Small intestine (tissue), 7 donors: ENCODE data around the gene DHRS3. TPM values are rescaled to one million over a fixed set of nuclear protein-coding genes. Genes with fewer than 3 reads are reported as not detected.
A peak's percentile ranks its signal among the peaks of the same experiment; 100 is the strongest.

Experiments
- DNase-seq, 2 donors: peaks; one replicate each; pipeline versions ENCODE4 v3.0.0 to v3.0.0-alpha.2; 2013
- FAIRE-seq: peaks from 2 replicates; lab custom pipeline; 2012; peaks lifted over from hg19 to GRCh38; lab: Jason Lieb, UNC
- H3K27ac ChIP-seq, 3 donors: one replicate each; pipeline ENCODE4 v1.5.1; 2013; ENCODE audit warnings: low read length in 2 of 3, mild to moderate bottlenecking in 2 of 3, control low read depth in 1 of 3, inconsistent platforms in 1 of 3, low read depth in 1 of 3, moderate library complexity in 1 of 3
- H3K27me3 ChIP-seq, 3 donors: one replicate each; pipeline ENCODE4 v1.6.1; 2013; ENCODE audit warnings: low read length in 3 of 3, inconsistent platforms in 1 of 3; ENCODE audit not compliant: control insufficient read depth in 3 of 3, insufficient read depth in 3 of 3
- H3K36me3 ChIP-seq, 3 donors: one replicate each; pipeline ENCODE4 v1.6.1; 2013; ENCODE audit warnings: low read length in 3 of 3, inconsistent platforms in 1 of 3, low read depth in 1 of 3, mild to moderate bottlenecking in 1 of 3, moderate library complexity in 1 of 3; ENCODE audit not compliant: control insufficient read depth in 3 of 3, insufficient read depth in 2 of 3
- H3K4me1 ChIP-seq, 3 donors: one replicate each; pipeline ENCODE4 v1.6.1; 2013; ENCODE audit warnings: low read length in 2 of 3, inconsistent platforms in 1 of 3, low read depth in 1 of 3, mild to moderate bottlenecking in 1 of 3, moderate library complexity in 1 of 3; ENCODE audit not compliant: control insufficient read depth in 3 of 3, insufficient read depth in 2 of 3
- H3K4me3 ChIP-seq, 3 donors: one replicate each; pipeline ENCODE4 v1.5.1; 2013; ENCODE audit warnings: low read length in 3 of 3, control low read depth in 1 of 3, inconsistent platforms in 1 of 3, low read depth in 1 of 3, mild to moderate bottlenecking in 1 of 3, moderate library complexity in 1 of 3
- H3K9me3 ChIP-seq, 2 donors: one replicate each; pipeline ENCODE4 v1.6.1; 2013; ENCODE audit warnings: low read depth in 1 of 2, low read length in 1 of 2; ENCODE audit not compliant: control insufficient read depth in 2 of 2, insufficient read depth in 1 of 2
- WGBS, 3 donors: extraction: QIAGEN DNeasy Blood & Tissue Kit; methylation state at CpG; one replicate each; pipeline ENCODE4 v1.1.7; 2013; 5-methylcytosine and 5-hydroxymethylcytosine counted together
- polyA plus RNA-seq, 4 donors: library from polyadenylated mRNA; stranded (reverse) in 3 of 4; unstranded in 1 of 4; fragments of 200-250 nt in 3 of 4; fragments of 120-200 nt in 1 of 4; gene quantifications; one replicate each; pipeline versions ENCODE4 v1.2.1 to v1.2.3, GENCODE V29; 2013
- donor health status: healthy with polysubstance abuse.
- donor health status: control.
- donor health status: control.
- donor health status: Bipolar disorder and iron deficiency.
- donor health status: healthy.

Gene DHRS3
- polyA plus RNA-seq, 4 donors = 45.3 to 87.0 (median 63.5) TPM

- no peak overlapping the region for H3K27ac ChIP-seq
- DNase-seq (no peak), FAIRE-seq (no peak)
- no peaks in the 10 kb centered on the region for H3K27me3 ChIP-seq
- H3K9me3 ChIP-seq = peaks cover 0 to 15% of the 10 kb centered on the region in 2 donors
- WGBS, 3 donors = 88 to 91% (median 88%) methylated on average over 7 of the region's 7 CpGs
- H3K36me3 ChIP-seq = peaks cover 0 to 49% (median 2%) of the 10 kb centered on the region in 3 donors
- H3K4me1 ChIP-seq = peaks cover 4 to 24% (median 7%) of the 10 kb centered on the region in 3 donors
- H3K4me3 ChIP-seq = no peak overlapping the region
These were observed 7.6 kb downstream of the DHRS3 start for GRCh38 chr1:12610305-12610935.

- Histone ChIP-seq H3K27ac (no peak overlapping the region), H3K27me3 (no peaks in the 10 kb centered on the region), H3K4me3 (no peak overlapping the region), H3K4me1 (peaks cover 2 to 19% (median 7%) of the 10 kb centered on the region in 3 donors), H3K36me3 (peaks cover 0 to 50% (median 2%) of the 10 kb centered on the region in 3 donors), H3K9me3 (peaks cover 0 to 15% of the 10 kb centered on the region in 2 donors)
- FAIRE-seq (no peak), DNase-seq (no peak)
- 75 to 88% (median 76%) methylated on average over 5 of the region's 5 CpGs for WGBS, 3 donors
These were observed 8.5 kb downstream of the DHRS3 start for GRCh38 chr1:12609469-12610003.

- H3K4me3 ChIP-seq = no peak overlapping the region
- 55 to 75% (median 74%) methylated on average over 5 of the region's 5 CpGs for WGBS, 3 donors
- H3K27ac ChIP-seq = no peak overlapping the region
- peaks cover 6 to 27% (median 10%) of the 10 kb centered on the region in 3 donors for H3K4me1 ChIP-seq
- no peak for FAIRE-seq
- H3K9me3 ChIP-seq = peaks cover 0 to 15% of the 10 kb centered on the region in 2 donors
- peaks cover 0 to 55% (median 2%) of the 10 kb centered on the region in 3 donors for H3K36me3 ChIP-seq
- H3K27me3 ChIP-seq = no peaks in the 10 kb centered on the region
- DNase-seq = peak in 1 of 2 donors; percentile 32
These were observed 9.6 kb downstream of the DHRS3 start for GRCh38 chr1:12608311-12608957.

- DNase-seq (no peak), FAIRE-seq (no peak)
- H3K27ac ChIP-seq = no peak overlapping the region
- WGBS, 3 donors = 75 to 91% (median 80%) methylated on average over 3 of the region's 3 CpGs
- peaks cover 9 to 36% (median 15%) of the 10 kb centered on the region in 3 donors for H3K4me1 ChIP-seq
- peaks cover 0 to 15% of the 10 kb centered on the region in 2 donors for H3K9me3 ChIP-seq
- no peak overlapping the region for H3K4me3 ChIP-seq
- no peaks in the 10 kb centered on the region for H3K27me3 ChIP-seq
- peaks cover 0 to 60% (median 2%) of the 10 kb centered on the region in 3 donors for H3K36me3 ChIP-seq
These were observed 10.7 kb downstream of the DHRS3 start for GRCh38 chr1:12607263-12607662.

GRCh38 chr1:12604986-12605385, 13.0 kb downstream of the DHRS3 start:
- Histone ChIP-seq H3K9me3 (peaks cover 0 to 15% of the 10 kb centered on the region in 2 donors), H3K27ac (peak overlapping the region in 1 of 3 donors; percentile 3), H3K27me3 (no peaks in the 10 kb centered on the region), H3K36me3 (peaks cover 0 to 59% (median 2%) of the 10 kb centered on the region in 3 donors), H3K4me1 (peaks cover 14 to 48% (median 28%) of the 10 kb centered on the region in 3 donors), H3K4me3 (no peak overlapping the region)
- FAIRE-seq (no peak), DNase-seq (no peak)
- 75 to 91% (median 85%) methylated on average over 9 of the region's 9 CpGs for WGBS, 3 donors

GRCh38 chr1:12604114-12604874, 13.7 kb downstream of the DHRS3 start:
- 36 to 42% (median 41%) methylated on average over 16 of the region's 16 CpGs for WGBS, 3 donors
- H3K27me3 ChIP-seq = no peaks in the 10 kb centered on the region
- no peak overlapping the region for H3K4me3 ChIP-seq
- DNase-seq (peak; percentile 77 to 92), FAIRE-seq (no peak)
- H3K27ac ChIP-seq = peak overlapping the region; percentile 39 to 87 (median 44)
- H3K9me3 ChIP-seq = peaks cover 0 to 15% of the 10 kb centered on the region in 2 donors
- peaks cover 17 to 48% (median 32%) of the 10 kb centered on the region in 3 donors for H3K4me1 ChIP-seq
- H3K36me3 ChIP-seq = peaks cover 0 to 57% (median under 1%) of the 10 kb centered on the region in 3 donors

- Histone ChIP-seq H3K4me3 (no peak overlapping the region), H3K27ac (peak overlapping the region in 1 of 3 donors; percentile 87), H3K9me3 (peaks cover 0 to 15% of the 10 kb centered on the region in 2 donors), H3K4me1 (peaks cover 22 to 50% (median 35%) of the 10 kb centered on the region in 3 donors), H3K36me3 (peaks cover 0 to 51% (median 0%) of the 10 kb centered on the region in 3 donors), H3K27me3 (no peaks in the 10 kb centered on the region)
- DNase-seq (no peak), FAIRE-seq (no peak)
- 54 to 71% (median 59%) methylated on average over 9 of the region's 9 CpGs for WGBS, 3 donors
These were observed 14.8 kb downstream of the DHRS3 start for GRCh38 chr1:12603224-12603623.

GRCh38 chr1:12602659-12603024, 15.4 kb downstream of the DHRS3 start:
- H3K27ac ChIP-seq = peak overlapping the region in 1 of 3 donors; percentile 47
- 72 to 79% (median 75%) methylated on average over 6 of the region's 6 CpGs for WGBS, 3 donors

More at GRCh38 chr1:12602659-12603024, 15.4 kb downstream of the DHRS3 start:
- Histone ChIP-seq H3K9me3 (peaks cover 0 to 12% of the 10 kb centered on the region in 2 donors), H3K36me3 (peaks cover 0 to 51% (median 0%) of the 10 kb centered on the region in 3 donors), H3K4me1 (peaks cover 27 to 49% (median 36%) of the 10 kb centered on the region in 3 donors), H3K4me3 (no peak overlapping the region), H3K27me3 (no peaks in the 10 kb centered on the region)
- DNase-seq (no peak), FAIRE-seq (no peak)
